B cell (primary cell): ENCODE measurements around the gene CTNNA3. TPM values are rescaled to one million over a fixed set of nuclear protein-coding genes. Genes with fewer than 3 reads are reported as not detected.

Source experiments
- ATAC-seq: fragments of 200-7000 bp; cut with Tn5 transposase; one replicate; pipeline ENCODE4 v1.10.0; 2021; ENCODE audit warnings: low read depth, mild to moderate bottlenecking, moderate number of reproducible peaks, moderate library complexity
- CTCF ChIA-PET: fragments of 350-600 bp; sonication (Branson Sonifier 250); formaldehyde crosslinking; loops from one replicate; lab custom pipeline; 2021; ENCODE audit warnings: antibody characterized with exemption, inconsistent platforms; lab: Charles Lee
- POLR2A ChIA-PET: fragments of 350-600 bp; sonication (Branson Sonifier 250); formaldehyde crosslinking; loops from one replicate; lab custom pipeline; 2021; ENCODE audit warnings: antibody characterized with exemption; lab: Charles Lee
- DNase-seq: peaks from one replicate; pipeline ENCODE4 v3.0.0; 2013
- H2AFZ ChIP-seq: 2 replicates; pipeline ENCODE4 v1.6.1; 2012; ENCODE audit warnings: mild to moderate bottlenecking, low read depth, low read length; ENCODE audit not compliant: insufficient read depth, poor library complexity, severe bottlenecking
- H3K27ac ChIP-seq, 2 donors: 1 replicate in 1 of 2; 2 replicates in 1 of 2; pipeline ENCODE4 v1.5.1; 2012 to 2013; ENCODE audit warnings: low read length in 2 of 2, mild to moderate bottlenecking in 2 of 2, moderate library complexity in 1 of 2
- H3K27me3 ChIP-seq, 4 experiments: fragments of 200-600 bp in 1 of 4; sonication (generic) in 1 of 4; replicated peaks in 1 of 4; 1 replicate in 2 of 4; 2 replicates in 2 of 4; pipeline versions ENCODE4 v1.6.1 to v1.7.0; 2013 to 2016; ENCODE audit warnings: low read length in 3 of 4, mild to moderate bottlenecking in 2 of 4, mixed read lengths in 1 of 4, moderate library complexity in 1 of 4; ENCODE audit not compliant: insufficient read depth in 4 of 4, control insufficient read depth in 3 of 4; ENCODE audit errors: control extremely low read depth in 1 of 4
- H3K36me3 ChIP-seq, 2 experiments: replicated peaks in 1 of 2; 1 replicate in 1 of 2; 2 replicates in 1 of 2; pipeline versions ENCODE4 v1.6.1 to v1.7.1; 2013; ENCODE audit warnings: low read length in 1 of 2; ENCODE audit not compliant: insufficient read depth in 2 of 2, control insufficient read depth in 1 of 2; ENCODE audit errors: control extremely low read depth in 1 of 2, extremely low read depth in 1 of 2
- H3K4me1 ChIP-seq, 2 donors: fragments of 200-600 bp in 1 of 2; sonication (generic) in 1 of 2; 1 replicate in 1 of 2; 2 replicates in 1 of 2; pipeline versions ENCODE4 v1.5.1 to v1.6.1; 2013 to 2017; ENCODE audit warnings: low read length in 2 of 2; ENCODE audit not compliant: control insufficient read depth in 2 of 2, insufficient read depth in 2 of 2
- H3K4me2 ChIP-seq: replicated peaks from 2 replicates; pipeline ENCODE3; 2012; ENCODE audit warnings: mild to moderate bottlenecking, low read depth, low read length; ENCODE audit not compliant: poor library complexity, severe bottlenecking
- H3K4me3 ChIP-seq, 5 experiments: fragments of 200-600 bp in 1 of 5; sonication (generic) in 1 of 5; 1 replicate in 3 of 5; 2 replicates in 2 of 5; pipeline versions ENCODE4 v1.5.1 to v1.7.0; 2011 to 2016; ENCODE audit warnings: low read length in 4 of 5, mild to moderate bottlenecking in 4 of 5, low read depth in 2 of 5, control low read depth in 1 of 5, moderate library complexity in 1 of 5; ENCODE audit not compliant: insufficient read depth in 1 of 5; ENCODE audit errors: control extremely low read depth in 1 of 5, extremely low read depth in 1 of 5
- H3K79me2 ChIP-seq: fragments of 200-600 bp; sonication (generic); one replicate; pipeline ENCODE4 v1.6.0; 2016; ENCODE audit warnings: low read length; ENCODE audit not compliant: control insufficient read depth, insufficient read depth
- H3K9ac ChIP-seq: fragments of 200-600 bp; sonication (generic); 2 replicates; pipeline ENCODE4 v1.6.1; 2017; ENCODE audit warnings: mild to moderate bottlenecking, low read length, moderate library complexity
- H3K9me3 ChIP-seq, 3 donors: one replicate each; pipeline versions ENCODE4 v1.6.1 to v1.7.1; 2013; ENCODE audit warnings: low read length in 2 of 3; ENCODE audit not compliant: control insufficient read depth in 2 of 3, insufficient read depth in 1 of 3; ENCODE audit errors: control extremely low read depth in 1 of 3
- H4K20me1 ChIP-seq: 2 replicates; pipeline ENCODE4 v1.6.0; 2012; ENCODE audit warnings: mild to moderate bottlenecking, low read length; ENCODE audit not compliant: insufficient read depth, control insufficient read depth, poor library complexity, severe bottlenecking
- H3K27ac Mint-ChIP-seq: one replicate; pipeline ENCODE4 v1.8.0; 2021; ENCODE audit warnings: mixed read lengths
- H3K27me3 Mint-ChIP-seq: one replicate; pipeline ENCODE4 v1.8.0; 2021; ENCODE audit warnings: mixed read lengths
- H3K4me1 Mint-ChIP-seq: one replicate; pipeline ENCODE4 v1.8.0; 2021; ENCODE audit warnings: mixed read lengths
- H3K4me3 Mint-ChIP-seq: one replicate; pipeline ENCODE4 v1.8.0; 2021; ENCODE audit warnings: mixed read lengths
- H3K9me3 Mint-ChIP-seq: one replicate; pipeline ENCODE4 v1.8.0; 2022; ENCODE audit warnings: mixed read lengths; ENCODE audit not compliant: insufficient read depth
- CTCF ChIP-seq: fragments of 200-600 bp; IDR thresholded peaks from one replicate; pipeline ENCODE4 v1.8.0; 2022; ENCODE audit warnings: antibody characterized with exemption, mild to moderate bottlenecking
- EZH2 ChIP-seq: IDR thresholded peaks from 2 replicates; pipeline ENCODE4 v1.6.1; 2012; ENCODE audit warnings: borderline replicate concordance, low read depth, mild to moderate bottlenecking, moderate library complexity, low read length; ENCODE audit not compliant: insufficient read depth, poor library complexity, severe bottlenecking
- WGBS: methylation state at CpG from one replicate; pipeline ENCODE4 v1.1.5; 2013; ENCODE audit warnings: missing lambda C conversion rate; ENCODE audit not compliant: insufficient coverage; 5-methylcytosine and 5-hydroxymethylcytosine counted together
- intact Hi-C: fragments of 100-400 bp; cut with micrococcal nuclease; formaldehyde crosslinking; loops from one replicate; pipeline ENCODE4 v1.10.0; 2022
- polyA plus RNA-seq: library from polyadenylated mRNA; depleted of rRNA; stranded (reverse); fragments of >200 nt; gene quantifications from 2 replicates; pipeline ENCODE4 v1.2.3, GENCODE V29; 2012
- total RNA-seq, 2 donors: library from RNA; stranded (reverse); fragments of 120-200 nt in 1 of 2; gene quantifications; 1 replicate in 1 of 2; 2 replicates in 1 of 2; pipeline versions ENCODE4 v1.2.3 to v1.2.4, GENCODE V29; 2013 to 2022

CTNNA3 gene
- total and polyA plus RNA-seq, 2 donors (not counting 1 experiment from before 2014, with no cell fraction given), result 0.01 TPM; not detected in 1

GRCh38 chr10:67200913-67201564 lies 495.0 kb downstream of the CTNNA3 start:
- Histone ChIP-seq H3K9ac (no peak overlapping the region), H3K4me1 (no peaks in the 10 kb centered on the region), H3K27me3 (no peaks in the 10 kb centered on the region), H3K4me3 (no peak overlapping the region), H3K79me2 (no peaks in the 10 kb centered on the region), H2AFZ (no peak overlapping the region), H3K36me3 (no peaks in the 10 kb centered on the region), H3K9me3 (no peaks in the 10 kb centered on the region), H3K4me2 (no peak overlapping the region), H3K27ac (no peak overlapping the region), H4K20me1 (no peaks in the 10 kb centered on the region)
- H3K4me1 Mint-ChIP-seq, result no peaks in the 10 kb centered on the region
- no peak overlapping the region for H3K4me3 Mint-ChIP-seq
- ATAC-seq (no peak), DNase-seq (no peak)
- H3K27me3 Mint-ChIP-seq, result no peaks in the 10 kb centered on the region
- 87% methylated on average over 2 of the region's 3 CpGs for WGBS
- ChIA-PET POLR2A (no interaction called here), CTCF (no interaction called here)
- H3K27ac Mint-ChIP-seq, result no peak overlapping the region
- H3K9me3 Mint-ChIP-seq, result no peaks in the 10 kb centered on the region
- intact Hi-C loops, result no loop called here
- TF ChIP-seq CTCF (no peak), EZH2 (no peak)

GRCh38 chr10:67175354-67175753 lies 520.6 kb downstream of the CTNNA3 start:
- H3K27ac ChIP-seq, result no peak overlapping the region
- no peak overlapping the region for H3K4me2 ChIP-seq
- H3K4me3 ChIP-seq, result no peak overlapping the region
- H4K20me1 ChIP-seq, result no peaks in the 10 kb centered on the region
- ChIA-PET CTCF (no interaction called here), POLR2A (no interaction called here)
- no peaks in the 10 kb centered on the region for H3K27me3 ChIP-seq
- TF ChIP-seq CTCF, result no peak
- no peak for TF ChIP-seq EZH2
- Mint-ChIP-seq H3K4me3 (no peak overlapping the region), H3K4me1 (no peaks in the 10 kb centered on the region), H3K27ac (no peak overlapping the region), H3K9me3 (no peaks in the 10 kb centered on the region), H3K27me3 (no peaks in the 10 kb centered on the region)
- no peaks in the 10 kb centered on the region for H3K36me3 ChIP-seq
- intact Hi-C loops, result no loop called here
- 100% methylated on average over 1 of the region's 2 CpGs for WGBS
- H3K9ac ChIP-seq, result no peak overlapping the region
- no peaks in the 10 kb centered on the region for H3K4me1 ChIP-seq
- H3K79me2 ChIP-seq, result no peaks in the 10 kb centered on the region
- DNase-seq (no peak), ATAC-seq (no peak)
- no peak overlapping the region for H2AFZ ChIP-seq
- H3K9me3 ChIP-seq, result no peaks in the 10 kb centered on the region
